HG02973 (cell line): ENCODE data around the gene COPS7A.
A peak's percentile ranks its signal among the peaks of the same experiment; 100 is the strongest.

ENCODE experiments used
- ATAC-seq: cut with Tn5 transposase; IDR thresholded peaks from one replicate; pipeline ENCODE4 v1.9.1; 2021; ENCODE audit warnings: moderate library complexity; ENCODE audit not compliant: unreplicated experiment

COPS7A gene

DNA sequence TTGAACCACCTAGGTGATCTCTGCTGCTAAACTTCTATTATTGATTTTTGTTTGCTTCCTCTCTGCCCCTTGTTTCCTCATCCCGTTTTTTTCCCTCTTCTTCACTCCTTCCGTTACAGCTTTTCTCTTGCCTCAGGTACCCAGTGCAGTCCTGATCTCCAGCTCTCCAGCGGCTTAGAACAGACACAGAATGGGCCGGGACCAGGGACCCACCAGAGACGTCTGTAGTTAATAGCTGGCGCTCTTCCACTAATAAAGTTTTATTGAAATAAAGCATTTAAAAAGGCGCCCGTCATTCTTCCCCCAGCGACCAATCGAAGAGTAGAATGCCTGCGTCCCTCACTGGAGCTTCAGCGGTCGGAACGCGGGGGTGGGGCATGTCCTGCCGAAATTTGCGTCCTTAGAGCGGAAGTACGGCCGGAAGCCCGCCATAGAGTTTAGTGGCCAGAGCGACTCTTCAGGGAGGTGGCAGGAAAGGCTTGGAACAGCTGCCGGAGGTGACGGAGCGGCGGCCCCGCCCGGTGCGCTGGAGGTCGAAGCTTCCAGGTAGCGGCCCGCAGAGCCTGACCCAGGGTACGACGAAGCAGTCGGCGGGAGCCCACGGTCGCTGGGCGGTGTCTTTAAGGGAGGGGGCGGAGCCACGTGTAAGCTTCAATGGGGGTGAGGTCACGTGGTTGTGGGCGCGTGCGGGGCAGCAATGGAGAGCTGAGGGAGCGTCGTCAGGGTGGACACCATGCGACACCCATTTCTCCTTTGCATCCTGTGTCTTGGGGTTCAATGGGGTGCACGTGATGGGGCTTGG lies at the start of gene COPS7A:
Gene COPS7A, plus strand, starts transcription at position 440 of the 802 bp plus-strand sequence. CDS start 611 bp downstream, outside the sequence.
- ATAC-seq, result peak; percentile 88

DNA sequence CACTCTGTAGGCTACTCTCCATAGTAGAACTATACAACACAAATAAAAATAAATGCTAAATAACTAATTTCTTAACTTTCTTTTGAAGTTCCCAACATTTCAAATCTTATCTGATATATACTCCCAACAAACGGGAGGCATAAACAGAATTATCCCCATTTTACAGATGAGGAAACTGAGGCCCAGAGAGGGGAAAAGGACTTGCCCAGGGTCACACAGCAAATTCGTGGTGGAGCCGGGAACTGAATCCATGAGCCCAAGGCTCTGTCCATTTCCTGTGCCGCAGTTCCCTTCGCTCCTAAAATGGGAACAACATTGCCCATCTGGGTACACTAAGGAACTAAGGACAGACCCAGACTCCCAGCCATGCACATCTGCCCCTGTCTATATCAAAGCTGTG lies 46.9 kb upstream of the COPS7A start:
- ATAC-seq, result no peak

GRCh38 chr12:6684609-6685008 lies 39.2 kb upstream of the COPS7A start:
- ATAC-seq, result no peak

DNA sequence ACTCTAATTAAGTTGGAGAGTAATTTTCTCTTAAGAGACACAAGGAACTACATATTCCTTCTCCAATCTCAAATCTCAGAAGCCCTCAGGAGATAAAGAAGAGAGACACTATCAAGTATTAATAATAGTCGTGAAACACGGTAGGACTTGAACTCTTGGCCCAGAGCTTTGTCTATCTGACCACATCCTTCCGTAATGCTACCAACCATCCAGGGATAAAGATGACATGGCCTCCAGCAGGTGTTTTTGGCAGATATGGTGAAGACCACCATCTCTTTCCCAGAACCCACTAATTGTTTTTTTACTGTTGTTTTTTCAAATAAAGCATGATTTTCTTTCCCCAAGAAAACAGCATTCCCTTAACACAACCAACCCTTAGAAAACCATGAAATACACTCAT lies 38.0 kb upstream of the COPS7A start:
- ATAC-seq, result no peak

DNA sequence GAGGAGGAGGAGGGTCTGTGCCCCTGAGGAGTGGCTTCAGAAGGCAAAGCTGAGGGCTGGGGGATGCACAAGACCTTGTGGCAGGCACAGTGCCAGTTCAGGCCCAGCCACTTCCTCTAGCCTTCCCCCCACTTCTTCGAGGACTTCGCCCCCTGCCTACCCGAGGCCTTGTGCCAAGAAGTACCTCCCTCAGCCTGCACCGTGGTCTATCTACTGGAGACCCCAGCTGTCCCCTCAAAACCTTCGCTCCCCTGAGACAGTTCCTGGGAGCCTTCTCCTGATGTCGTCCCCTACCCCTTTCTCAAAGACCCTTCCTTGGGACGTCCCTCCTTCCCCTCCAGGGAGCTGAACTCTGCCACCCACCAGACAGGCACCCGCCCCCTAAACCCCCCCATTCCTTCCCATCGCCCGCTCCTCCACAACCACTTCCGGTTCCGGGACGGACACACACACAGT lies 35.3 kb upstream of the COPS7A start:
- ATAC-seq, result no peak

DNA sequence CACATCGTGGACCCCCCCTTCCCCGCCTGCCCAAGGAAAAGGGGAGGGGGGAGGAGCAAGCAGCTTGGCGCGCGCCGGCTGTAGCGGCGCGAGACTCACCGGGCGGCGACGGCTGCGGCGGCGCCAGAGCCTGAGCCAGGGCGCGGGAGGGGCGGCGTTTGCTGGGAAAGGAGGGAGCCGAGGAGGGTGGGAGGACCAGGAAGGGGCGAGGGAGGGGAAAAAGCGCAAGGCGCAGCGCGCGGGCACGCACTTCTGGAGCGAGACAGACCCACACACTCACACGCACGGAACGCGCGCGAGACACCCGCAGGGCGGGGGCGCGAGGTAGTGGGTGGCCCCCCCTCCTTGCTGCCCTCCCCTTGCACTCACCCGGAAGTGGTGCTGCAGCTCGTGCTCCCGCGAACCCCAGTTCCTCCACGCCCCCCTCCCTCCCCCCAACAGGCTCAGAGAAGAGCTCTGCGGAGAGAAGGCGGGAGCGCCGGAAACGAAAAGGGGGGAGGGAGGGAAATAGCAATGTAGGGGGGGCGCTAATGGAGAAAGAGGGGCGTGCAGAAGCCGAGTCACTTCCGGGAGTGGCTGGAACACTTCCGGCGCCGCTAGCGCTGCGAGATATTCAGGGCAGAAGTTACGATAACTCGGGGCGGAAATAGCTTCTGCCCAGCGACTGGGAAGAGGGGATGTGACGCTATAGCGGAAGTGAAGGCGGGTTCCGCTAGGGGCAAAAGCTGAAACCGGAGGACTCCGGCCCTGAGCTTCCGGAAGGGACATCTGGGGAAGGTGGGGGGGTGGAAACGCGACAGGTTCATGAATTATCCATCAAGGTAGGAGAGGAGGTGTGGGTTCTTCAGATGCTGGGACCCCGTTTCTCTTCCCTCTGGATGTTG lies 34.6 kb upstream of the COPS7A start, which contains the start of gene ZNF384:
Gene ZNF384, minus strand, starts transcription at position 377 of the 884 bp plus-strand sequence. CDS start 9,855 bp downstream, outside the sequence.
- peak; percentile 75 for ATAC-seq

DNA sequence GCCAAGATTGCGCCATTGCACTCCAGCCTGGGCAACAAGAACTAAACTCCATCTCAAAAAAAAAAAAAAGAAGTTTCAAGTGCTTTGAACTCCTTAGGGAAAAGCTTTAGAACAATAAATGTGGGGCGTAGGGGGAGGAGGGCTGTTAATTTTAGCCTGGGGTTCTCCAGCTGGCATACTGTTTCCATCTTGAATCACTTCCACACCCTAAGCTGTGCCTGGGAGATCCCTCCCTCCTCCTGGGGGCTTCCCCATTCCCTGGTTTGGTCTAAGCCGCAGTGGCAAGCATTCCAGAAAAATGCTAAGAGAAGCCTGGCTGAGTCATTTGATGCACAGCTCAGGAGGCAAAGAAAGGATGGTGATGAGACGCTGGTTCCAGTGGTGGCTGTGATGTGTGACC lies 32.4 kb upstream of the COPS7A start:
- ATAC-seq, result no peak

GRCh38 chr12:6692888-6693287 lies 31.0 kb upstream of the COPS7A start:
- no peak for ATAC-seq

GRCh38 chr12:6693832-6694355 lies 30.0 kb upstream of the COPS7A start:
- ATAC-seq, result no peak

GRCh38 chr12:6694701-6695100 lies 29.1 kb upstream of the COPS7A start:
- no peak for ATAC-seq

GRCh38 chr12:6695313-6696045 lies 28.4 kb upstream of the COPS7A start:
- no peak for ATAC-seq

GRCh38 chr12:6696690-6697583 lies 26.9 kb upstream of the COPS7A start:
- no peak for ATAC-seq

GRCh38 chr12:6697584-6698351 lies 26.1 kb upstream of the COPS7A start:
- no peak for ATAC-seq

- no peak for ATAC-seq
Measured at GRCh38 chr12:6698352-6699046, 25.3 kb upstream of the COPS7A start.

DNA sequence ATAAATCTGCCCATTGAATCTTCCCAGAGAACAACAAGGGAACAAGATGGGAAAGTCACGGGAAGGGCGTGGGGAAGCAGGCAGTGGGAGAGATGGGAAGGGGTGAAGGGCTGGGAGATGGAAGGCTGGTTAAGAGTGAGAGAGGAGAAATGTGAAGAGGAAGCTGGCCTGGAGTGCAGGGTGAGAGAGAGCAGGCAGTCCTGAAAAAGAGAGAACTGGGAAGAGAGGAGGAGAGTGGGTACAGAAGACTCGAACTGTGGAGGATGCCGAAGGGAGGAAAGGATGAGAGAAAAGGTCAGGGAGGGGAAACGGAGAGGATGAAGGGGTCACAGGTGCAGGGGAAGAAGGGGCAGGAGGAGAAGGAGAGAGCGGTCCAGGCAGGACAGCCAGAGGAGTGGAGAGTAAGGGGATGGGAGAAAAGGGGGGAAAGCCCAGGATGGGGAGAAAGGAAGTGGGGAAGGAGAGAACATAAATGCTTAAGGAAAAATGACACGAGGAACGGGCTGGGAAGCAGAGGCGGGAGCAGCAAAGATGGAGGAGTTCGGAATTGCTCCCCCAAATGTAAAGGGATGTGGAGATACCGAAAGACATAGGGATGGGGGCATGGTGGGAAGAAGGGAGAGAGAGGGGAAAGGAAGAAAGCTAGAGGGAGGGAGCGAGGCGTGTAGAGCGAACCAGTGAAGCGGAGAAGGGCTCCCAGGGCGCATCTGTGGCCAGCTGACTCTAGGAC lies 24.4 kb upstream of the COPS7A start:
- ATAC-seq, result no peak

- ATAC-seq, result no peak
Measured at GRCh38 chr12:6699989-6700645, 23.7 kb upstream of the COPS7A start.

DNA sequence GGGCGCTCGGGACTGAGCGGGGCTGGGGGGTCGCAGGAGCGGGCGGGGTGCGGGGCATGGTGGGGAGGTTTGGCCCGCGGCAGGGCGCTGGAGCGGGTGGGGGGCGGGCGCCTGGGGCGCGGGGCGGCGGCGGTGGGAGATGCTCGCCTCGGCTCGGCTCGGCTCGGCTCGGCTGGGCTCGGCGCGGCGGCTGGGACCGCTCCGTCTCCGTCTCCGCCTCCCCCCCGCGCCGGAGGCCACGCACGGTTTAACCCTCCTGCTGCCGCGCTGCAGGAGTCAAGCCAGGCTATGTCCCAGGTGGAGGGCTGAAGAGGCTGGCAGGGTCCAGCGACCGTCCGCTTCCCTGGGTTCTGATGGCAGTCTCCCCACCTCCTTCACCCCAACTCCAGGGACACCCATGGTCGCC lies 23.2 kb upstream of the COPS7A start, which contains the start of gene PIANP:
Gene PIANP, minus strand, starts transcription at position 170 of the 406 bp plus-strand sequence. CDS start 2,754 bp downstream, outside the sequence.
- ATAC-seq, result no peak
